Measurements from ENCODE around the gene MYL12B.

DNA sequence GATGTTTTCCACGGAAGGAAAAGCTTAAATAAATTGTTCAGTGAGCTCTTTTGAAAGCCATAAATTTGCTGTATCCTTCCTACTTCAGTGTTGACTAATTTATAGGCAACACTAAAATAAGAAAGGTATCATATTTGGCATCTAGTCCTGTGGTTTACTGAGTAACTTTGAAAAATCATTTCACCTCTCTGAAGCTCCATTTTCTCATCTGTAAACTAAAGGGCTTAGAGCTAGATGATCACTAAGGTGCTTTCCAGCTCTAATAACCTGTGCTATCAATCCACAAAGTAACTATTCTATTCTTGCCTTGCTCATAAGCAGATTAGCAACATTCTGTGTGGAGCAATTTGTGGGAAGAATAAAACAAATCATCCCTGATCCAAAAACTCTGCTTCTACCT, 38.6 kb upstream of the MYL12B start:
- TF ChIP-seq POLR2AphosphoS5 (IDR thresholded peaks at IDR 0.05; ENCODE audit: low read depth, low read length): no peak
- TF ChIP-seq, protein P1, sequence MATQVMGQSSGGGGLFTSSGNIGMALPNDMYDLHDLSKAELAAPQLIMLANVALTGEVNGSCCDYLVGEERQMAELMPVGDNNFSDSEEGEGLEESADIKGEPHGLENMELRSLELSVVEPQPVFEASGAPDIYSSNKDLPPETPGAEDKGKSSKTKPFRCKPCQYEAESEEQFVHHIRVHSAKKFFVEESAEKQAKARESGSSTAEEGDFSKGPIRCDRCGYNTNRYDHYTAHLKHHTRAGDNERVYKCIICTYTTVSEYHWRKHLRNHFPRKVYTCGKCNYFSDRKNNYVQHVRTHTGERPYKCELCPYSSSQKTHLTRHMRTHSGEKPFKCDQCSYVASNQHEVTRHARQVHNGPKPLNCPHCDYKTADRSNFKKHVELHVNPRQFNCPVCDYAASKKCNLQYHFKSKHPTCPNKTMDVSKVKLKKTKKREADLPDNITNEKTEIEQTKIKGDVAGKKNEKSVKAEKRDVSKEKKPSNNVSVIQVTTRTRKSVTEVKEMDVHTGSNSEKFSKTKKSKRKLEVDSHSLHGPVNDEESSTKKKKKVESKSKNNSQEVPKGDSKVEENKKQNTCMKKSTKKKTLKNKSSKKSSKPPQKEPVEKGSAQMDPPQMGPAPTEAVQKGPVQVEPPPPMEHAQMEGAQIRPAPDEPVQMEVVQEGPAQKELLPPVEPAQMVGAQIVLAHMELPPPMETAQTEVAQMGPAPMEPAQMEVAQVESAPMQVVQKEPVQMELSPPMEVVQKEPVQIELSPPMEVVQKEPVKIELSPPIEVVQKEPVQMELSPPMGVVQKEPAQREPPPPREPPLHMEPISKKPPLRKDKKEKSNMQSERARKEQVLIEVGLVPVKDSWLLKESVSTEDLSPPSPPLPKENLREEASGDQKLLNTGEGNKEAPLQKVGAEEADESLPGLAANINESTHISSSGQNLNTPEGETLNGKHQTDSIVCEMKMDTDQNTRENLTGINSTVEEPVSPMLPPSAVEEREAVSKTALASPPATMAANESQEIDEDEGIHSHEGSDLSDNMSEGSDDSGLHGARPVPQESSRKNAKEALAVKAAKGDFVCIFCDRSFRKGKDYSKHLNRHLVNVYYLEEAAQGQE (IDR thresholded peaks at IDR 0.05; ENCODE audit: insufficient read depth in 1 of 2, low read depth in 2 of 2, low read length in 2 of 2): no peak
- TF ChIP-seq SIN3A (IDR thresholded peaks at IDR 0.05; ENCODE audit: borderline replicate concordance, insufficient read depth, low read length): no peak
- TF ChIP-seq TAF1 (IDR thresholded peaks at IDR 0.05; ENCODE audit: borderline replicate concordance, insufficient read depth, low read length): no peak

Measured in PFSK-1 (cell line).